PC-9 (cell line): ENCODE measurements around the gene SAFB2. TPM values are rescaled to one million over a fixed set of nuclear protein-coding genes. Genes with fewer than 3 reads are reported as not detected.

Source experiments
- BruUV-seq: library from RNA; stranded (reverse); fragments of 400-500 nt; replicated peaks from 2 replicates; lab custom pipeline; 2021; lab: Mats Ljungman, UMichigan
- CTCF ChIA-PET: fragments of 300-600 bp; sonication (Branson Sonifier 250); formaldehyde crosslinking; loops from one replicate; lab custom pipeline; 2022; ENCODE audit warnings: antibody characterized with exemption; lab: Charles Lee
- POLR2A ChIA-PET: fragments of 300-600 bp; sonication (Branson Sonifier 250); formaldehyde crosslinking; loops from one replicate; lab custom pipeline; 2022; ENCODE audit warnings: antibody characterized with exemption; ENCODE audit not compliant: unreplicated experiment; lab: Charles Lee
- DNase-seq, 2 experiments: peaks; one replicate each; pipeline versions ENCODE4 v3.0.0 to v3.0.0-alpha.2; 2015 to 2022; ENCODE audit warnings: mixed read lengths in 1 of 2
- H2AFZ ChIP-seq: fragments of 200-600 bp; sonication (generic); 2 replicates; pipeline ENCODE4 v1.8.1; 2017; ENCODE audit warnings: antibody characterized with exemption
- H3F3A ChIP-seq: fragments of 200-600 bp; sonication (generic); 2 replicates; pipeline ENCODE4 v1.8.1; 2017; ENCODE audit warnings: antibody characterized with exemption, mild to moderate bottlenecking, low read depth; ENCODE audit not compliant: insufficient read depth
- H3K27ac ChIP-seq: fragments of 200-600 bp; sonication (generic); 2 replicates; pipeline ENCODE4 v1.6.1; 2016; ENCODE audit warnings: mixed run types
- H3K27me3 ChIP-seq: fragments of 200-600 bp; sonication (generic); 2 replicates; pipeline ENCODE4 v1.6.1; 2016; ENCODE audit warnings: low read depth, mixed run types; ENCODE audit not compliant: insufficient read depth
- H3K36me3 ChIP-seq: fragments of 200-600 bp; sonication (generic); 2 replicates; pipeline ENCODE4 v1.6.1; 2016; ENCODE audit warnings: low read depth, mixed run types
- H3K4me1 ChIP-seq: fragments of 200-600 bp; sonication (generic); replicated peaks from 2 replicates; pipeline ENCODE4 v1.6.1; 2016; ENCODE audit warnings: mixed run types; ENCODE audit not compliant: insufficient read depth
- H3K4me2 ChIP-seq: fragments of 200-600 bp; sonication (generic); 2 replicates; pipeline ENCODE4 v1.6.1; 2017; ENCODE audit warnings: mixed run types
- H3K4me3 ChIP-seq: fragments of 200-600 bp; sonication (generic); 2 replicates; pipeline ENCODE4 v1.6.1; 2016; ENCODE audit warnings: mixed run types
- H3K79me2 ChIP-seq: fragments of 200-600 bp; sonication (generic); 2 replicates; pipeline ENCODE4 v1.6.1; 2017; ENCODE audit warnings: low read depth, mixed run types
- H3K9me2 ChIP-seq: fragments of 200-600 bp; sonication (generic); 2 replicates; pipeline ENCODE4 v1.8.1; 2017; ENCODE audit warnings: mild to moderate bottlenecking; ENCODE audit not compliant: insufficient read depth
- H3K9me3 ChIP-seq: fragments of 200-600 bp; sonication (generic); 2 replicates; pipeline ENCODE4 v1.8.1; 2016; ENCODE audit warnings: low read depth; ENCODE audit not compliant: insufficient read depth
- H4K20me1 ChIP-seq: fragments of 200-600 bp; sonication (generic); 2 replicates; pipeline ENCODE4 v1.8.1; 2017; ENCODE audit not compliant: insufficient read depth
- CTCF ChIP-seq: fragments of 200-600 bp; sonication (generic); conservative IDR thresholded peaks from 2 replicates; pipeline ENCODE4 v1.6.1; 2017; ENCODE audit warnings: mixed run types, antibody characterized with exemption, mild to moderate bottlenecking, moderate library complexity
- EZH2 ChIP-seq: fragments of 200-600 bp; sonication (generic); IDR thresholded peaks from 2 replicates; pipeline ENCODE4 v1.8.0; 2017; ENCODE audit warnings: antibody characterized with exemption, low read depth
- intact Hi-C: fragments of 100-400 bp; cut with micrococcal nuclease; formaldehyde crosslinking; loops from one replicate; pipeline ENCODE4 v1.10.0; 2022; ENCODE audit not compliant: unreplicated experiment
- total RNA-seq: library from RNA; stranded (reverse); gene quantifications from 2 replicates; pipeline ENCODE4 v1.2.3, GENCODE V29; 2021

The SAFB2 gene
- total RNA-seq, 1 experiment from 2014 or later: 43.1 TPM

- intact Hi-C loops: no loop called here
- Histone ChIP-seq H3K4me3 (no peak overlapping the region), H3K27me3 (no peaks in the 10 kb centered on the region), H3K4me1 (no peaks in the 10 kb centered on the region), H3K4me2 (no peak overlapping the region), H4K20me1 (no peaks in the 10 kb centered on the region; the same call in 1 of the 2 replicates), H2AFZ (no peak overlapping the region), H3K36me3 (no peaks in the 10 kb centered on the region), H3K79me2 (no peaks in the 10 kb centered on the region; the same call in 1 of the 2 replicates), H3K27ac (no peak overlapping the region), H3F3A (no peaks in the 10 kb centered on the region), H3K9me3 (no peaks in the 10 kb centered on the region), H3K9me2 (no peaks in the 10 kb centered on the region)
- ChIA-PET CTCF (interaction anchor here (0.7 kb wide), 1 partner anchor 47 kb away, joined by 18 read pairs; no protein-coding TSS in a partner anchor), POLR2A (interaction anchor here (0.6 kb wide), 1 partner anchor 11 kb away, joined by 4 read pairs; no protein-coding TSS in a partner anchor)
- TF ChIP-seq CTCF: no peak
- no peak for TF ChIP-seq EZH2
- no peak for DNase-seq
- no TSS peak for BruUV-seq
Measured at GRCh38 chr19:5607318-5608275, 15.0 kb downstream of the SAFB2 start.

GRCh38 chr19:5605362-5605761, 17.2 kb downstream of the SAFB2 start:
- H3K79me2 ChIP-seq: no peaks in the 10 kb centered on the region; the same call in 1 of the 2 replicates

GRCh38 chr19:5603626-5604025, 18.9 kb downstream of the SAFB2 start:
- TF ChIP-seq CTCF (no peak), EZH2 (no peak)
- H3K9me2 ChIP-seq: no peaks in the 10 kb centered on the region
- H4K20me1 ChIP-seq: no peaks in the 10 kb centered on the region; the same call in 1 of the 2 replicates
- H3K27me3 ChIP-seq: no peaks in the 10 kb centered on the region
- no peaks in the 10 kb centered on the region for H3K9me3 ChIP-seq
- POLR2A ChIA-PET: no interaction called here
- H3K27ac ChIP-seq: no peak overlapping the region
- BruUV-seq: no TSS peak
- H3F3A ChIP-seq: no peaks in the 10 kb centered on the region
- no peaks in the 10 kb centered on the region for H3K36me3 ChIP-seq
- no peak for DNase-seq
- no peak overlapping the region for H2AFZ ChIP-seq
- H3K4me1 ChIP-seq: no peaks in the 10 kb centered on the region
- CTCF ChIA-PET: no interaction called here
- H3K79me2 ChIP-seq: no peaks in the 10 kb centered on the region; the same call in 1 of the 2 replicates
- no peak overlapping the region for H3K4me3 ChIP-seq
- no peak overlapping the region for H3K4me2 ChIP-seq
- intact Hi-C loops: no loop called here

More at GRCh38 chr19:5605362-5605761, 17.2 kb downstream of the SAFB2 start:
- Histone ChIP-seq H4K20me1 (no peaks in the 10 kb centered on the region; the same call in 1 of the 2 replicates), H3K4me3 (no peak overlapping the region), H3K4me2 (no peak overlapping the region), H3K36me3 (no peaks in the 10 kb centered on the region), H3K4me1 (no peaks in the 10 kb centered on the region), H3K9me3 (no peaks in the 10 kb centered on the region), H3F3A (no peaks in the 10 kb centered on the region), H3K27ac (no peak overlapping the region), H3K27me3 (no peaks in the 10 kb centered on the region), H3K9me2 (no peaks in the 10 kb centered on the region), H2AFZ (no peak overlapping the region)
- CTCF ChIA-PET: no interaction called here
- POLR2A ChIA-PET: no interaction called here
- TF ChIP-seq EZH2 (no peak), CTCF (no peak)
- intact Hi-C loops: no loop called here
- no TSS peak for BruUV-seq
- no peak for DNase-seq
